ENCODE results near the gene BCAS3.
"Not testable (repeated sequence)": the region's sequence is repeated elsewhere in the genome, so short reads cannot be mapped to it uniquely, and the experiment has no call there.

BCAS3 gene

DNA sequence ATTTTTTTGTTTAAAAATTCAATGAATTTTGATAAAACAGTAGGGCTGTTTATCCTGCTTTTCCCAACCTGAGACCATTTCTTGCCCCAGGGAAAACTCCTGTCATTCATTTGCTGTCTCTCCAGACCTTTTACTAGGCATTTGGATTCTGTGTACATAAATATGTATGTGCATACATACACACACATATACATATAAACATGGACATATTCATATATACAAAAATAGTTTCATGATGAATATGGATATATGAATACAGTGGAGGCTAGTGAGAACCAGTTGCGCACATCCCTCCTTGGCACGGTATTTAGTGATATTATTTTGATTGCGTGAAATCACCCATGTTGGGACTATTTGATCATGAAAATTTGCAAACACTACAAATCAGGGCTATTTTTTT is 269.9 kb downstream of the BCAS3 start:
- no peak for DNase-seq

- no peak for DNase-seq
These were observed 275.1 kb downstream of the BCAS3 start for GRCh38 chr17:60952747-60953146.

DNA sequence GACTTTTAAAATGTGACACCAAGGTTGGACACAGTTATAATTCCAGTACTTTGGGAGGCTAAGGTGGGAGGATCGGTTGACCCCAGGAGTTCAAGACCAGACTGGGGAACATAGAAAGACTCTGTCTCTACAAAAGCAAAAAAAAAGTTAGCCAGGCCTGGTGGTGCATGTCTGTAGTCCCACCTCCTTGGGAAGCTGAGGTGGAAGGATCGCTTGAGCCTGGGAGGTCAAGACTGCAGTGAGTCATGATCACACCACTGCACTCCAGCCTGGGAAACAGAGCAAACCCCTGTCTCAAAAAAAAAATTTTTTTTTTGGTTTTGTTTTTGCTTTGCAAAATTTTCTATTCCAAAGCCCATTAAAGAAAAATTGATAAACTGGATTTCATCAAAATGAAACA is 281.4 kb downstream of the BCAS3 start:
- DNase-seq: no peak

- no peak for DNase-seq
These were observed 282.0 kb downstream of the BCAS3 start for GRCh38 chr17:60959696-60960095.

GRCh38 chr17:60960398-60961065 is 282.9 kb downstream of the BCAS3 start:
- DNase-seq: no peak

DNA sequence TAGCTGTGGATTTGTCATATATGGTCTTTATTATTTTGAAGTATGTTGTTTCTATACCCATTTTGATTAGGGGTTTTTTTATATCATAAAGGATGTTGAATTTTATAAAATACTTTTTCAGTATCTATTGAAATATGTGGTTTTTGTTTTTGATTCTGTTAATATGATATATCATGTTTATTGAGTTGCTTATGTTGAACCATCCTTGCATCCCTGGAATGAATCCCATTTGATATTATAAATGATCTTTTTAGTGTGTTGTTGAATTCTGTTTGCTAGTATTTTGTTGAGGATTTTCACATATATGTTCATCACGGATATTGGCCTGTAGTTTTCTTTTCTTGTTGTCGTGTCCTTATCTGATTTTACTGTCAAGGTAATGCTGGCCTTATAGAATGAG is 286.5 kb downstream of the BCAS3 start:
- DNase-seq: no peak

DNA sequence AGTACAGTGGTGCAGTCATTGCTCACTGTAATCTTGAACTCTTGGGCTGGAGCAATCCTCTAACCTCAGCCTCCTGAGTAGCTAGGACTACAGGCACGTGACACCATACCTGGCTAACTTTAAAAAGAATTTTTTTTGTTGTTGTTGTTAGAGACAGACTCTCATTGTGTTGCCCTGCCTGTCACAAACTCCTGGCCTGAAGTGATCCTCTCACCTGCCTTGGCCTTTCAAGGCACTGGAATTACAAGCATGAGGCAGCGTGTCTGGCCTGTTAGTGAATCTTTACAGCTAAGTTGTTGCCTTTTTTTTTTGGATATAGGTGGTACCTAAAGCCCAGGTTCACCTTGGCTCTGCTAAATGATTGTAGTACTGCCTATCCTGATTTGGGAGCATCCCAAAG is 290.6 kb downstream of the BCAS3 start:
- DNase-seq: no peak

- no peak for DNase-seq
These were observed 291.9 kb downstream of the BCAS3 start for GRCh38 chr17:60969500-60970037.

DNA sequence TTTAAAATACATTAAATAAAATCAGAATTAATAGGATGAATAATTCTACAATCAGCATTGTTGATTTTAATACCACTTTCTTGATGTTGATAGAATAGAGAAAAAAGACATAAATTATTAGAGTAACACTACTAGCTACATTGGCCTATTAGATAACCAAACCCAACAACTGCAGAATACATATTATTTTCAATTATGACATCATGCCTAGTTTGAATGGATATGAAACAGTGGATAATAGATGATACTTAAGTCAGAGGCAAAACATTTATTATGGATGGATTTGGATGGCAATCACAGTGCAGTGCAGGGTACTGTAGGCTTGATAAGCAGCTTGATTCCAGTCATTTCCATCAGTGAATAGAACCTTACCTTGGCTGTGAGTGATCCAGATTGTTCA is 293.1 kb downstream of the BCAS3 start:
- no peak for DNase-seq

- peak; percentile 54 for DNase-seq
These were observed 294.1 kb downstream of the BCAS3 start for GRCh38 chr17:60971515-60972369.

DNA sequence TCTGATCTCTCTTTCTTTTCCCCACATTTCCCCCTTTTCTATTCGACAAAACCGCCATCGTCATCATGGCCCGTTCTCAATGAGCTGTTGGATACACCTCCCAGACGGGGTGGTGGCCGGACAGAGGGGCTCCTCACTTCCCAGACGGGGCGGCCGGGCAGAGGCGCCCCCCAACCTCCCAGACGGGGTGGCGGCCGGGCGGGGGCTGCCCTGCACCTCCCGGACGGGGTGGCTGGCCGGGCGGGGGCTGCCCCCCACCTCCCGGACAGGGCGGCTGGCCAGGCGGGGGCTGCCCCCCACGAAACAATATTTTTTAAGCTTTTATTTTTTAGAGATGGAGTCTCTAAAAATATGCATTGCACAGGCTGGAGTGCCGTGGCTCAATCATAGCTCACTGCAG is 299.2 kb downstream of the BCAS3 start:
- DNase-seq: not testable (repeated sequence)

DNA sequence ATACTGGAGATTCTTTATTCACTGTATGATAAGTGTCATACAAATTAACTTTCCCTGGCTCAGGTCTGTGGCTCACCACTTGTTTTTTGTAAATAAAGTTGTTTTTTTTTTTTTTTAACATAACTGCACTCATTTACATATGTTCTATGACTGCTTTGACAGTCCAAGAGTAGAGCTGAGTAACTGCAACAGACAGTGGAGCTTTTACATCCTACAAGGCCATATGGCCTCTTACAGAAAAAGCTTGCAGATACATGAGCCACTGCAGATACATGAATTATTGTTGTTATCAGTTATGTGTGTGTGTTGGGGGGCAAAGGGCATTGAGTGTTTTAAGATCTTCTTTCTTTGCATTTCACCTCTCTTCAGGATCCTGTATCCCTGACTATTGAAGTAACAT is 311.7 kb downstream of the BCAS3 start:
- no peak for DNase-seq

- DNase-seq: no peak
These were observed 312.2 kb downstream of the BCAS3 start for GRCh38 chr17:60989846-60990245.

- DNase-seq: no peak
These were observed 315.8 kb downstream of the BCAS3 start for GRCh38 chr17:60993497-60993896.

- no peak for DNase-seq
These were observed 318.0 kb downstream of the BCAS3 start for GRCh38 chr17:60995680-60996079.

- no peak for DNase-seq
These were observed 323.3 kb downstream of the BCAS3 start for GRCh38 chr17:61000911-61001310.

DNA sequence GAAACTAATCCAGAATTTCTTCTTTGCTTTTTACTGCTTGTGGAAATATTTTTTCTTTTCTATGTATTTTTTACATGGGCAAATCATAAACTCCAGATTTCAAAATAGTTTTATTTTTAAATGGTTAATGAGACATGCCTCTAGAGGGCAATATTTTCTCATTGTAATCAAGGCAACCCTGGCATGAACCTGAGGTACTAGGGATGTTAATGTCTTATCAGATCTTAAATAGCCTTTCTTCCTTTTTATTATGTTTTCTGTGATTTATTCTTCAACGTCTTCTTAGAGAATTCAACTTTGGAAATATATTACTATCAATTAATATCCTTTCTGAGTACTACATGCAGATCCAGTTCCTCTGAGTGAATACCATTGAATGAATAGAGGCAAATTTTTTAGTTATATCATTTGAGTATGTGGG is 324.7 kb downstream of the BCAS3 start:
- DNase-seq: no peak

DNA sequence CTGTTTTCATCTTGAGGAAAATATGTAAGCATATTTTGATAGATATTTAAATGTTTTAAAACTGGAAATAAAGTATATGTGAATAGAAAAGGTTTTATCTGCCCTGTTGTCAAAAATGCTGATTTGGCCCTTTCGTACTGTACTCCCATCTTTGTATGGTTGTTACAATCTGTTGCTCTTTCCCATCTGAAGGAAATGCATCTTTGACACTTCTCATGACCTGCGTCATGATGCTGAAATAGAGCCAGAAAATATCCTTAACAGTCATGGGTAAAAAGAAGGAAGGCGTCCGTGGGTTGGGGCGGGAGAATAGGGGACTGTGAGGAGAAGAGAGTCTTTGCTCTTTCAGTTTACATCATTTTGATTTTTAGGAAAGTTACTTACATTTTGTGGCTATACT is 327.7 kb downstream of the BCAS3 start:
- DNase-seq: no peak

GRCh38 chr17:61005958-61006357 is 328.3 kb downstream of the BCAS3 start:
- not testable (repeated sequence) for DNase-seq

- DNase-seq: no peak
These were observed 330.3 kb downstream of the BCAS3 start for GRCh38 chr17:61007980-61008379.

DNA sequence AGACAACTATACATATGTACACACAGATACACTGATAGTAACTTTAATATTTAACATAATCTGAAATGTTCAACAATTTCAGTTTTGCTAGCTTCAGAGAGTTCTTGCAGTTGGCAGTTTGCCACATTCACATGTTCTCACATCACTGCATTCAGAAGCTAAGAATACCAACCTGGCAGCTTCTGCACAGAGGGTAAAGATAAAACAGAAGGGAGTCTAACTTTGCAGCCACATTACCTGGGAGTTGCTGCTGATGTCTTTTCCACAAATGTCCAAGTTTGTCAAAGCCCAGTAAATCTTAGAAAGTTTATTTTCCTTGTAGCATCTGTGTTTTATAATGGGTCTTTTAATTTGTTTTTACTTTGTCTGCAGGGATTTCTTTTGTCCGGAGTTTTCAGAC is 332.0 kb downstream of the BCAS3 start:
- DNase-seq: no peak

DNA sequence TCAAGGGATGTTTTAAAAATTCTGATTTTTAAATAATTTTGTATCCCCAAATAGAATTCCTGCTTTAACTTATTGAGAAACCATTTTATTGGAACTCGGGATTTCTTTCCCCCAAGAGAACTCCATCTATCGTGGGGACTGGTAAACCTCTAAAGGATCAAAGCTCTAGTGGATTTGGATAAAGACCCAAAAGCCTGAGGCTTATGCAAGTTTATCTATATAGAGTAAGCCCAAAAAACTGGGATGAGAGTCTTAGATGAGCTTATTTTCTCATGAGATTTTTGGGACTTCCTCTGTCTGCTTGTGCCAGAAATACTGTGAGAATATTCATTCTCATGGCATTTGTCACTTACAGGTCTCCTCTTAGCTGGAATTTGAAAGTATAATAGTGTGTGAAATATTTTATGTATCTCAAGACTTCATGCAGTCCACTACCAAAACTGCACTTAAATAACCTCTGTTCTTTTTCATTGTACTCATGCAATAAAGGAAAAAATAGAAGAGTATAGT is 333.1 kb downstream of the BCAS3 start:
- no peak for DNase-seq

GRCh38 chr17:61011251-61011650 is 333.6 kb downstream of the BCAS3 start:
- no peak for DNase-seq

- no peak for DNase-seq
These were observed 338.3 kb downstream of the BCAS3 start for GRCh38 chr17:61015966-61016365.
